Measurements from ENCODE around the gene MTCL3.

Gene MTCL3

GRCh38 chr6:127513425-127513824 lies 5.7 kb downstream of the MTCL3 start:
- peak overlapping the region in 2 of 5 donors; percentile 8 to 90 for H3K4me3 ChIP-seq
- H3K4me1 ChIP-seq (replicated peaks in 1 of 2), result peaks cover 4 to 40% of the 10 kb centered on the region in 2 donors
- ATAC-seq (replicated peaks in 6 of 8), result no peak
- in situ Hi-C loops (cut with MboI; ENCODE audit: low pct_unique_long_range_greater_than_20kb in 2 of 9, low sequenced_read_pairs in 9 of 9, unreplicated experiment in 9 of 9), result no loop called here
- H3K27ac ChIP-seq, result no peak overlapping the region

DNA sequence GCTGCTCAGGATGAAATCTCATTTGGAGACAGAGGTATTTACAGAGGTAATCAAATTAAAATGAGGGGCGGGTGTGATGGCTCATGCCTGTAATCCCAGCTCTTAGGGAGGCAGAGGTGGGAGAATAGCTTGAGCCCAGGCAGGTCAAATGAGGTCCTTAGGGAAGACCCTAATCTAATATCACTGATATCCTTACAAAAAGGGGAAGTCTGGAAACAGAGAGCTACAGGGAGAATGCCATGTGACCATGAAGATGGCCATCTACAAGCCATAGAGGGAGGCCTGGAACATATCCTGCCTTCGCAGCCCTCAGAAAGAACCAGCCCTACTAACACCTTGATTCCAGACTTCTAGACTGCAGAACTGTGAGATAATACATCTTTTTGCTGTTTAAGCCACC lies 8.3 kb downstream of the MTCL3 start:
- WGBS, 10 experiments, result 100% methylated on average over 1 to 2 of the region's 2 CpGs; no CpG with 5 or more reads in 5 of the 10 experiments
- Histone ChIP-seq H3K27ac (no peak overlapping the region), H3K4me3 (no peak overlapping the region), H3K4me1 (replicated peaks in 1 of 2) (peaks cover 4 to 40% of the 10 kb centered on the region in 2 donors)
- in situ Hi-C loops (cut with MboI; ENCODE audit: low pct_unique_long_range_greater_than_20kb in 2 of 9, low sequenced_read_pairs in 9 of 9, unreplicated experiment in 9 of 9), result no loop called here
- no peak for ATAC-seq (replicated peaks in 6 of 8)

DNA sequence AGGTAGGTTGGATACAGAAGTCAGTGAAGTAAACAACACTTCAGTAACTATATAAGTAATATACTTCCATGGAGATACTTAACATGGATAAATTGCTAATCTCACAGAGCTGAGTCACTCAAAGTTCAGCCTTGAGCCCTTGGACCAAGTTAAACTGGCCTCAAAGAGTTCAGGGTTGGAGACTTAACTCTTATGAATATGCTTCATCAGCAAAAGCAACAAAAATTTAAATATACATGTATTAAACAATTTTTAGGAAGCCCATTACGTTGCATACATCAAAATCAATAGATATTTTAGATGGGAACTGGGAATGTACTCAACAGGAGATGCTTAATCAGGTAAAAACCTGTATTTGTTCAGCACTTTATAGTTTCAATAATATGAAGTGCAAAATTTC lies 12.2 kb downstream of the MTCL3 start:
- peak in 1 of 8 experiments; percentile 36 for ATAC-seq (replicated peaks in 6 of 8)
- WGBS, 10 experiments, result 0 to 100% (median 91%) methylated on average over 1 of the region's 1 CpG; no CpG with 5 or more reads in 1 of the 10 experiments

DNA sequence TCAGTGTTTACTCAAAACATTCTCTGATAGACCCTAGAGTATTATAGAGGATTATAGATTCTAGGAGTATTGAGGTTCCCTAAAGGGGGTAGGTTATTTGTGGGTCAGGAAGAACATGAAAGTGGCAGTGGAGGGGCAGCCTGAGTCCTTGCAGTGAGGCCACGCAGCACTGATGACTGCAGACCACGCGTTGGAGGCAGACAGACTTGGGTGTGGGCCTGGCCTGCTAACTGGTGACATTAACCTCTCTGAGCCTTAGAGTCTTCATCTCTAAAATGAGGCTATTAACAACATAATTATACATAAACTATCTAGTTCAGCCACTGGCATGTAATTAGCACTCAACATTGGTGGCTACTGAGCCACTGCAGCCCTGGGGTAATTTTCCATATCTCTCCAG lies 16.1 kb downstream of the MTCL3 start:
- in situ Hi-C loops (cut with MboI; ENCODE audit: low pct_unique_long_range_greater_than_20kb in 2 of 9, low sequenced_read_pairs in 9 of 9, unreplicated experiment in 9 of 9), result no loop called here
- WGBS, 10 experiments, result 73 to 100% (median 93%) methylated on average over 2 to 3 of the region's 3 CpGs; no CpG with 5 or more reads in 6 of the 10 experiments
- no peak for ATAC-seq (replicated peaks in 6 of 8)

More for the DNA sequence above, 12.2 kb downstream of the MTCL3 start:
- H3K4me3 ChIP-seq, result no peak overlapping the region
- peaks cover 0 to 18% of the 10 kb centered on the region in 2 donors for H3K4me1 ChIP-seq (replicated peaks in 1 of 2)
- H3K27ac ChIP-seq, result no peak overlapping the region
- in situ Hi-C loops (cut with MboI; ENCODE audit: low pct_unique_long_range_greater_than_20kb in 2 of 9, low sequenced_read_pairs in 9 of 9, unreplicated experiment in 9 of 9), result no loop called here

DNA sequence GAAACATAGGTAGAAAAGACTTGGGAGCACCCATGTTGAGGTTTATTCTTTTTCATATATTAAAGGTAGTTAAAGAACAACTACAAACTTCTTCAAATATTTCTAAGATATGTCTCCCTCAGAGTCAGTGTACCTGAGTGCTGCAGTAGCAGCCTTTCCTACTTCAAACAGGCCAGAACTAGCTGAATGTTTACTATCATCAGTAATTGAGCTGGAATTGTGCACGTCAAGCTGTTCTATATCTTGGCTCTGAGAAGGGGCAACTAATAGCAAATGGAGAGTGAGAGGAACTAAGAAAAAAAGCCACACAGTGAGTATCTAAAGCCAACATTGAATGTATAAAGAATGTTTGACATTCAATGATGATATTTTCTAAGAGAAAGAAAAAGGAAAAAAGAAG lies 21.7 kb downstream of the MTCL3 start:
- in situ Hi-C loops (cut with MboI; ENCODE audit: low pct_unique_long_range_greater_than_20kb in 2 of 9, low sequenced_read_pairs in 9 of 9, unreplicated experiment in 9 of 9), result no loop called here
- H3K27ac ChIP-seq, result no peak overlapping the region
- WGBS, 10 experiments, result 43 to 100% (median 67%) methylated on average over 1 of the region's 1 CpG; no CpG with 5 or more reads in 3 of the 10 experiments
- H3K4me3 ChIP-seq, result no peak overlapping the region
- ATAC-seq (replicated peaks in 6 of 8), result peak in 5 of 8 experiments; percentile 47 to 65 (median 59)
- H3K4me1 ChIP-seq (replicated peaks in 1 of 2), result no peaks in the 10 kb centered on the region

More for the DNA sequence above, 16.1 kb downstream of the MTCL3 start:
- H3K27ac ChIP-seq, result no peak overlapping the region
- no peaks in the 10 kb centered on the region for H3K4me1 ChIP-seq (replicated peaks in 1 of 2)
- H3K4me3 ChIP-seq, result no peak overlapping the region

- in situ Hi-C loops (cut with MboI; ENCODE audit: low pct_unique_long_range_greater_than_20kb in 2 of 9, low sequenced_read_pairs in 9 of 9, unreplicated experiment in 9 of 9), result no loop called here
- H3K4me3 ChIP-seq, result no peak overlapping the region
- ATAC-seq (replicated peaks in 6 of 8), result no peak
- 23 to 100% (median 97%) methylated on average over 1 of the region's 1 CpG for WGBS, 10 experiments
- no peak overlapping the region for H3K27ac ChIP-seq
- no peaks in the 10 kb centered on the region for H3K4me1 ChIP-seq (replicated peaks in 1 of 2)
Observed at GRCh38 chr6:127496471-127496870, 22.7 kb downstream of the MTCL3 start.

DNA sequence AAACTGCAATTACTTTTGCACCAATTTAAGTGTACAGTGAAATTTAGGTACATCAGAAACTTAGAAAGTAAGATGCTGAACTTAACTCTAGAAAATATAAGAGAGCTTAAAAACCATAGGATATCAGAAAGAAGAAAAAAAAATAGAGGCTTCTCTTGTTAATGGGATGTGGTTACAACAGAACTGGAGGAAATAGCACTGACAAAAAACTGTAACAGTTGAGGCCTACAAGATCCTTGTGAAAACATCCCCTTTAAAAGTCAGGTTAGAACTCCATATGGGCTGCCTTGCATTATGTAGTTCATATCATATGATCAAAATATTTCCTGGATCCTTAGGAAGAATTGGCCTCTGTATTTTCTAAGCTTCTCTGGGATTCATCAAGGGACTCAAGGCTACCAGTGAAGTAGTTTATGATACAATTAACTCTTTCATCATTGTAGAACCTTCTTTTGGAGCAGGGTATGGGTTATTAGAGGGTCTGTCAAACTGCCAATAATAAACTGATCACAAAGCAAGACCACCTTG lies 24.8 kb downstream of the MTCL3 start:
- Histone ChIP-seq H3K4me1 (replicated peaks in 1 of 2) (no peaks in the 10 kb centered on the region), H3K4me3 (no peak overlapping the region), H3K27ac (no peak overlapping the region)
- no peak for ATAC-seq (replicated peaks in 6 of 8)
- in situ Hi-C loops (cut with MboI; ENCODE audit: low pct_unique_long_range_greater_than_20kb in 2 of 9, low sequenced_read_pairs in 9 of 9, unreplicated experiment in 9 of 9), result no loop called here

- WGBS, 10 experiments, result 0 to 100% (median 61%) methylated on average over 1 of the region's 1 CpG; no CpG with 5 or more reads in 2 of the 10 experiments
- Histone ChIP-seq H3K27ac (no peak overlapping the region), H3K4me3 (no peak overlapping the region), H3K4me1 (replicated peaks in 1 of 2) (peaks cover 0 to 18% of the 10 kb centered on the region in 2 donors)
- no peak for ATAC-seq (replicated peaks in 6 of 8)
- in situ Hi-C loops (cut with MboI; ENCODE audit: low pct_unique_long_range_greater_than_20kb in 2 of 9, low sequenced_read_pairs in 9 of 9, unreplicated experiment in 9 of 9), result no loop called here
Observed at GRCh38 chr6:127489248-127489647, 29.9 kb downstream of the MTCL3 start.

DNA sequence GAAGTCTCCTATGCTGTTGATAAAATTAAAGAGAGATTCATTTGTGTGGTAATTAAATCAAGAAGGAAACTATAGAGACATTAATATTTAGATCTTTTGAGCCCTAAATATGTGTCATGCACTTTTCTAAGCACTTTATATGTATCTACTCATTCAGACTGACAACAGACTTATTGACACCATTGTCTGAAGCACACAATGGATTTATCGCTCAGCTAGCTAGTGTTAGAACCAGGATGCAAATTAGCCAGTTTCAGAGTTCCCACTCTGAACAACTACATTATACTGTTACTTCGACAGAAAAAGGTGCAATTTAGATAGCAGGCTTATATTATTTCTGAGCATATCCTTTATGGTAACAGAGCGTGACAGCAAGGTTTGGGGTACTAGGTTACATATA lies 32.2 kb downstream of the MTCL3 start:
- H3K27ac ChIP-seq, result no peak overlapping the region
- 53 to 100% (median 83%) methylated on average over 1 to 3 of the region's 3 CpGs for WGBS, 10 experiments
- in situ Hi-C loops (cut with MboI; ENCODE audit: low pct_unique_long_range_greater_than_20kb in 2 of 9, low sequenced_read_pairs in 9 of 9, unreplicated experiment in 9 of 9), result no loop called here
- ATAC-seq (replicated peaks in 6 of 8), result no peak
- peaks cover 3 to 29% of the 10 kb centered on the region in 2 donors for H3K4me1 ChIP-seq (replicated peaks in 1 of 2)
- H3K4me3 ChIP-seq, result no peak overlapping the region

DNA sequence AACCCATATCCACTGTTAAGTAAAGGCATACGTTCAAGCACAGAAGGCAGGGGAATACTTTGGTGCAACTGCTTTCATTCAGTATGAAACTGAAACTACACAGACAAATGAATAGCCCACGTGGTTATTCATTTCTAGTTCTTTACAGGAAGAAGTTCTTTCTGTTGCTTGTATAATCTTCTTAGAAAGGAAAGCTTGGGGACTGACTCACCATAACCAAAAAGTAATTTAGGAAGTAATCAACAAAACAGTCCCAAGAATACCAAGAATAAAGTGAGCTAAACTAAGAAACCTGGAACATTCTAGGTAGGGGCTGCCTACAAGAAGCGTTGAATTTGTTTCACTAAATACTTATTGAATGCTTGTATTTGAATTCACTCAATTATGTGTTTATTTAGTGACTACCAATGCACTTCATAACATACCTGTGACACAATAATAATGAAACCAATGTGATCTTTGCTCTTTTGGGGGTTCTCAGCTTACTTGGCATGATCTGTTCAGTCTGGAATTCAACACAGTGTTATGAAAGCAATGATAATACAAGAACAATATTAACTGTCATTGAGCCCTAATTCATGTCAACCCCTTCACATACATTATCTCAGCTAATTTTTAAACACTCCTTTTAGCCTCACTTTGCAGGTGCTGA lies 34.8 kb downstream of the MTCL3 start:
- H3K27ac ChIP-seq, result peak overlapping the region in 1 of 2 donors; percentile 15
- in situ Hi-C loops (cut with MboI; ENCODE audit: low pct_unique_long_range_greater_than_20kb in 2 of 9, low sequenced_read_pairs in 9 of 9, unreplicated experiment in 9 of 9), result no loop called here
- ATAC-seq (replicated peaks in 6 of 8), result peak in 4 of 8 experiments; percentile 23 to 88 (median 56)
- no peak overlapping the region for H3K4me3 ChIP-seq
- 25 to 62% (median 36%) methylated on average over 2 to 3 of the region's 3 CpGs; no CpG with 5 or more reads in 2 of the 10 experiments for WGBS, 10 experiments
- peaks cover 3 to 29% of the 10 kb centered on the region in 2 donors for H3K4me1 ChIP-seq (replicated peaks in 1 of 2)

DNA sequence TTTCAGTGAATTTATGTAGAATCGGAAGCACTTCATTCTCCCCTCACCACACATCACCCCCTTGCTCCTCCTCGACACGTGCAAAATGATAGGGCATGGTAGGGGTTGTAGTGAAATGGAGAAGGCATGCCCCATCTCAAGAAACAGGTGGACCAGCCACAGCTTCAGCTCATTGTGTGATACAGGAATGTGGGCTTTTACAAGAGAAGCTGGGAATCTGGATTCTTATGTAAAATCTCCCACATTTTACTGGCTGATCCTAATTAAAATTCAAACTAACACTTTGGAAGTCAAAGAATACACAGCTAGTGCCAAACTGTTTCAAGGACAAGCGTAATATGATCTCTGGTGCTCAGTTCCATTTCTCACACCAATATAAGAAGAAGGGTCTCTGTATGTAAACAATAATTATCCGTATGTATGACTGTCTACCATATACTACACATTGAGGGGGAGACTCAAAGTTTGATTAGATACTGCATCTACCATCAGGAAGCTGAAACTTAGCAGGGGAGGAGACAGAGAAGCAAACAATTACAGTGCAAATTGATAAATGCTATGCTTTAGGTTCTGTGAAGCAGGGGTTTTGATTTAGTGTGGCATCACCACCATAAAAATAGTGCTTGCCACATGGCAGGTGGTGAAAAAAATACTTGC lies 35.6 kb downstream of the MTCL3 start:
- peaks cover 3 to 29% of the 10 kb centered on the region in 2 donors for H3K4me1 ChIP-seq (replicated peaks in 1 of 2)
- peak in 1 of 8 experiments; percentile 32 for ATAC-seq (replicated peaks in 6 of 8)
- no peak overlapping the region for H3K4me3 ChIP-seq
- 50 to 100% (median 69%) methylated on average over 1 to 5 of the region's 5 CpGs; no CpG with 5 or more reads in 2 of the 10 experiments for WGBS, 10 experiments
- in situ Hi-C loops (cut with MboI; ENCODE audit: low pct_unique_long_range_greater_than_20kb in 2 of 9, low sequenced_read_pairs in 9 of 9, unreplicated experiment in 9 of 9), result no loop called here
- H3K27ac ChIP-seq, result no peak overlapping the region

- Histone ChIP-seq H3K27ac (peak overlapping the region in 1 of 2 donors; percentile 34), H3K4me1 (replicated peaks in 1 of 2) (peaks cover 3 to 26% of the 10 kb centered on the region in 2 donors), H3K4me3 (no peak overlapping the region)
- 67 to 100% (median 100%) methylated on average over 1 to 2 of the region's 2 CpGs; no CpG with 5 or more reads in 1 of the 10 experiments for WGBS, 10 experiments
- in situ Hi-C loops (cut with MboI; ENCODE audit: low pct_unique_long_range_greater_than_20kb in 2 of 9, low sequenced_read_pairs in 9 of 9, unreplicated experiment in 9 of 9), result no loop called here
- peak in 3 of 8 experiments; percentile 26 to 80 (median 37) for ATAC-seq (replicated peaks in 6 of 8)
Observed at GRCh38 chr6:127482325-127482724, 36.8 kb downstream of the MTCL3 start.

DNA sequence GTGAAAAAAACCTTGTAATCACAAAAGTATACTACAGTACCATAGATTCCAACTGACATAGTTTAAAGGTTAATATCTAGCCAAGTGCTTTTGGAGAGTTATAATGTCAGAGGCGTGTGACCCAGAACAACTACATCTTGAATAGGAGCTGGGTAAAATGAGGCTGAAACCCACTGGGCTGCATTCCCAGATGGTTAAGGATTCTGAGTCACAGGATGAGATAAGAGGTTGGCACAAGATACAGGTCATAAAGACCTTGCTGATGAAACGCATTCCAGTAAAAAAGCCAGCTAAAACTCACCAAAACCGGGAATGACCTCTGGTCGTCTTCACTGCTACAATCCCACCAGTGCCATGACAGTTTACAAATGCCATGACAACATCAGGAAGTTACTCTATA lies 37.5 kb downstream of the MTCL3 start:
- in situ Hi-C loops (cut with MboI; ENCODE audit: low pct_unique_long_range_greater_than_20kb in 2 of 9, low sequenced_read_pairs in 9 of 9, unreplicated experiment in 9 of 9), result no loop called here

More for the DNA sequence above, 37.5 kb downstream of the MTCL3 start:
- H3K27ac ChIP-seq, result no peak overlapping the region
- ATAC-seq (replicated peaks in 6 of 8), result peak in 2 of 8 experiments; percentile 16 to 19
- WGBS, 10 experiments, result 40 to 90% (median 71%) methylated on average over 1 to 4 of the region's 4 CpGs; no CpG with 5 or more reads in 3 of the 10 experiments
- H3K4me1 ChIP-seq (replicated peaks in 1 of 2), result peaks cover 3 to 19% of the 10 kb centered on the region in 2 donors
- H3K4me3 ChIP-seq, result no peak overlapping the region

All from motor neuron (in vitro differentiated cells).